ENCODE results near the gene SRP14.
"Not testable (repeated sequence)": the region's sequence is repeated elsewhere in the genome, so short reads cannot be mapped to it uniquely, and the experiment has no call there.

DNA sequence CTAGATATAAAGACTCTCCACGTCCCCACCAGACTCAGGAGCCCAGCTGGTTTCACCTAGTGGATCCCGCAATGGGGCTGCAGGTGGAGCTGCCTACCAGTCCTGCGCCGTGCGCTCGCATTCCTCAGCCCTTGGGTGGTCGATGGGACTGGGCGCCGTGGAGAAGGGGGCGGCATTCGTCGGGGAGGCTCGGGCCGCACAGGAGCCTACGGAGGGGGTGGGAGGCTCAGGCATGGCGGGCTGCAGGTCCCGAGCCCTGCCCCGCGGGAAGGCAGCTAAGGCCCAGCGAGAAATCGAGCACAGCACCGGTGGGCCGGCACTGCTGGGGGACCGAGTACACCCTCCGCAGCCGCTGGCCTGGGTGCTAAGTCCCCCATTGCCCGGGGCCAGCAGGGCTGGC, 35.7 kb upstream of the SRP14 start:
- TF ChIP-seq, protein P1, sequence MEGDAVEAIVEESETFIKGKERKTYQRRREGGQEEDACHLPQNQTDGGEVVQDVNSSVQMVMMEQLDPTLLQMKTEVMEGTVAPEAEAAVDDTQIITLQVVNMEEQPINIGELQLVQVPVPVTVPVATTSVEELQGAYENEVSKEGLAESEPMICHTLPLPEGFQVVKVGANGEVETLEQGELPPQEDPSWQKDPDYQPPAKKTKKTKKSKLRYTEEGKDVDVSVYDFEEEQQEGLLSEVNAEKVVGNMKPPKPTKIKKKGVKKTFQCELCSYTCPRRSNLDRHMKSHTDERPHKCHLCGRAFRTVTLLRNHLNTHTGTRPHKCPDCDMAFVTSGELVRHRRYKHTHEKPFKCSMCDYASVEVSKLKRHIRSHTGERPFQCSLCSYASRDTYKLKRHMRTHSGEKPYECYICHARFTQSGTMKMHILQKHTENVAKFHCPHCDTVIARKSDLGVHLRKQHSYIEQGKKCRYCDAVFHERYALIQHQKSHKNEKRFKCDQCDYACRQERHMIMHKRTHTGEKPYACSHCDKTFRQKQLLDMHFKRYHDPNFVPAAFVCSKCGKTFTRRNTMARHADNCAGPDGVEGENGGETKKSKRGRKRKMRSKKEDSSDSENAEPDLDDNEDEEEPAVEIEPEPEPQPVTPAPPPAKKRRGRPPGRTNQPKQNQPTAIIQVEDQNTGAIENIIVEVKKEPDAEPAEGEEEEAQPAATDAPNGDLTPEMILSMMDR (conservative IDR thresholded peaks at IDR 0.05; ENCODE audit: low read length), result not testable (repeated sequence)
- TF ChIP-seq EZH2phosphoT487 (IDR thresholded peaks at IDR 0.05; ENCODE audit: borderline replicate concordance), result not testable (repeated sequence)
